ENCODE measurements around the gene ABCA1. TPM values are rescaled to one million over a fixed set of nuclear protein-coding genes. Genes with fewer than 3 reads are reported as not detected.

The ABCA1 gene
- polyA plus RNA-seq, 1 donor (not counting 4 experiments of a cell fraction or from before 2014, with no cell fraction given) = 23.0 TPM

DNA sequence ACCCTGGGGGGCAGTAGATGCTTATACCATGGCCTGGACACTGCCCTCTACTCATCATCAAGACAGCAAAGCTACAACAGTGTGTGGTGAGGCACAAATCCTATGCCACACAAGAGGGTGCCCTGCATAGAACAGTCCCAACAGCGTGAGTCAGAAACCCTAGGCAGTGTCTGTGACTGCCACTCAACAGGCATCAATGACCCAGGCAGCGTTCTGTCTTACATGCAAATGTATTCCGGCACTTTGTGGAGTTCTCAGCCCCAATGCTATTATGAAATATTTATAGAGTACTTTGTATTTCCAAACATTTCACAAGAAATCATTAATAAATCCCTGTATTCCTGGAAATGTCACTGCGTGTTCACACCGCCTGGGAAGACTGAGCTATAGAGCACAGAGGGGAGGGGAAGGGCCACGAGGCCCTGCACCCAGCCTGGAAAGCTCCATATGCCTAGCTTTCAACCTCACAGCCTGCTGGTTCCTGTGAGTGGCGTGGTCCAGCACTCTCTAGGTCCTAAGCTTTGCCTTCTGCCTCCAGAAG is 86.3 kb downstream of the ABCA1 start:
- Histone ChIP-seq H3K79me2 (ENCODE audit: control insufficient read depth, insufficient read depth, low read length) (no peaks in the 10 kb centered on the region), H2AFZ (ENCODE audit: control insufficient read depth, low read length) (no peak overlapping the region), H3K9me1 (ENCODE audit: control insufficient read depth, extremely low read depth, insufficient read depth, low read length) (no peaks in the 10 kb centered on the region), H3K4me3 (ENCODE audit: control insufficient read depth in 2 of 3, extremely low read depth in 1 of 3, insufficient read depth in 2 of 3, low read depth in 1 of 3, low read length in 3 of 3) (no peak overlapping the region), H3K9ac (ENCODE audit: control insufficient read depth, extremely low read depth, insufficient read depth, low read length) (no peak overlapping the region), H3K27me3 (ENCODE audit: control insufficient read depth, extremely low read depth, insufficient read depth, low read length) (no peaks in the 10 kb centered on the region), H3K27ac (ENCODE audit: control insufficient read depth, insufficient read depth, low read length) (no peak overlapping the region), H3K9me3 (ENCODE audit: control insufficient read depth, low read depth, low read length) (no peaks in the 10 kb centered on the region), H3K4me2 (ENCODE audit: control insufficient read depth, extremely low read depth, insufficient read depth, low read depth, low read length) (no peak overlapping the region), H4K20me1 (ENCODE audit: control insufficient read depth, extremely low read depth, insufficient read depth, low read length) (no peaks in the 10 kb centered on the region), H3K4me1 (ENCODE audit: control insufficient read depth, extremely low read depth, insufficient read depth, low read length) (no peaks in the 10 kb centered on the region), H3K36me3 (ENCODE audit: control insufficient read depth in 2 of 2, extremely low read depth in 1 of 2, insufficient read depth in 2 of 2, low read length in 2 of 2) (peaks cover 6 to 27% of the 10 kb centered on the region in 2 experiments)
- TF ChIP-seq EZH2 (IDR thresholded peaks at IDR 0.05; ENCODE audit: low read length) = no peak
- TF ChIP-seq, protein P1, sequence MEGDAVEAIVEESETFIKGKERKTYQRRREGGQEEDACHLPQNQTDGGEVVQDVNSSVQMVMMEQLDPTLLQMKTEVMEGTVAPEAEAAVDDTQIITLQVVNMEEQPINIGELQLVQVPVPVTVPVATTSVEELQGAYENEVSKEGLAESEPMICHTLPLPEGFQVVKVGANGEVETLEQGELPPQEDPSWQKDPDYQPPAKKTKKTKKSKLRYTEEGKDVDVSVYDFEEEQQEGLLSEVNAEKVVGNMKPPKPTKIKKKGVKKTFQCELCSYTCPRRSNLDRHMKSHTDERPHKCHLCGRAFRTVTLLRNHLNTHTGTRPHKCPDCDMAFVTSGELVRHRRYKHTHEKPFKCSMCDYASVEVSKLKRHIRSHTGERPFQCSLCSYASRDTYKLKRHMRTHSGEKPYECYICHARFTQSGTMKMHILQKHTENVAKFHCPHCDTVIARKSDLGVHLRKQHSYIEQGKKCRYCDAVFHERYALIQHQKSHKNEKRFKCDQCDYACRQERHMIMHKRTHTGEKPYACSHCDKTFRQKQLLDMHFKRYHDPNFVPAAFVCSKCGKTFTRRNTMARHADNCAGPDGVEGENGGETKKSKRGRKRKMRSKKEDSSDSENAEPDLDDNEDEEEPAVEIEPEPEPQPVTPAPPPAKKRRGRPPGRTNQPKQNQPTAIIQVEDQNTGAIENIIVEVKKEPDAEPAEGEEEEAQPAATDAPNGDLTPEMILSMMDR (optimal IDR thresholded peaks at IDR 0.05 in 1 of 3, IDR thresholded peaks at IDR 0.05 in 1 of 3, conservative IDR thresholded peaks at IDR 0.05 in 1 of 3; ENCODE audit: extremely low read depth in 1 of 3, insufficient read depth in 2 of 3, low read length in 3 of 3) = no peak
- no peak for FAIRE-seq
- no peak for DNase-seq (ENCODE audit: low read depth, low spot score)
- dilution Hi-C loops (cut with MboI; ENCODE audit: extremely low pct_ligation_motif_present, low sequenced_read_pairs) = no loop called here

GRCh38 chr9:104838958-104839357 is 89.0 kb downstream of the ABCA1 start:
- Histone ChIP-seq H3K4me3 (ENCODE audit: control insufficient read depth in 2 of 3, extremely low read depth in 1 of 3, insufficient read depth in 2 of 3, low read depth in 1 of 3, low read length in 3 of 3) (no peak overlapping the region), H3K9me3 (ENCODE audit: control insufficient read depth, low read depth, low read length) (no peaks in the 10 kb centered on the region), H3K36me3 (ENCODE audit: control insufficient read depth in 2 of 2, extremely low read depth in 1 of 2, insufficient read depth in 2 of 2, low read length in 2 of 2) (peaks cover 12 to 37% of the 10 kb centered on the region in 2 experiments), H3K4me2 (ENCODE audit: control insufficient read depth, extremely low read depth, insufficient read depth, low read depth, low read length) (no peak overlapping the region), H3K9ac (ENCODE audit: control insufficient read depth, extremely low read depth, insufficient read depth, low read length) (no peak overlapping the region), H3K27me3 (ENCODE audit: control insufficient read depth, extremely low read depth, insufficient read depth, low read length) (no peaks in the 10 kb centered on the region), H3K79me2 (ENCODE audit: control insufficient read depth, insufficient read depth, low read length) (no peaks in the 10 kb centered on the region), H4K20me1 (ENCODE audit: control insufficient read depth, extremely low read depth, insufficient read depth, low read length) (no peaks in the 10 kb centered on the region), H3K27ac (ENCODE audit: control insufficient read depth, insufficient read depth, low read length) (no peak overlapping the region), H2AFZ (ENCODE audit: control insufficient read depth, low read length) (no peak overlapping the region), H3K4me1 (ENCODE audit: control insufficient read depth, extremely low read depth, insufficient read depth, low read length) (no peaks in the 10 kb centered on the region), H3K9me1 (ENCODE audit: control insufficient read depth, extremely low read depth, insufficient read depth, low read length) (no peaks in the 10 kb centered on the region)
- TF ChIP-seq EZH2 (IDR thresholded peaks at IDR 0.05; ENCODE audit: low read length) = no peak
- TF ChIP-seq, protein P1 (optimal IDR thresholded peaks at IDR 0.05 in 1 of 3, IDR thresholded peaks at IDR 0.05 in 1 of 3, conservative IDR thresholded peaks at IDR 0.05 in 1 of 3; ENCODE audit: extremely low read depth in 1 of 3, insufficient read depth in 2 of 3, low read length in 3 of 3) = no peak
- DNase-seq (ENCODE audit: low read depth, low spot score) = no peak
- dilution Hi-C loops (cut with MboI; ENCODE audit: extremely low pct_ligation_motif_present, low sequenced_read_pairs) = no loop called here
- FAIRE-seq = no peak

All from keratinocyte (primary cell).